Measurements from ENCODE around the gene ZNF649.

- TF ChIP-seq CTCF (IDR thresholded peaks at IDR 0.05) (no peak), POLR2A (IDR thresholded peaks at IDR 0.05) (no peak)
Measured at GRCh38 chr19:51903192-51903591, 1.6 kb downstream of the ZNF649 start.
